Activated naive CD4-positive, alpha-beta T cell treated with anti-CD3 and anti-CD28 coated beads for 36 hours (primary cell): ENCODE data around the gene TMEM235. TPM values are rescaled to one million over a fixed set of nuclear protein-coding genes. Genes with fewer than 3 reads are reported as not detected.

Experiments
- CTCF ChIA-PET: fragments of 350-600 bp; sonication (Branson Sonifier 250); formaldehyde crosslinking; loops from one replicate; lab custom pipeline; 2021; ENCODE audit warnings: antibody characterized with exemption; lab: Charles Lee
- DNase-seq: peaks from one replicate; pipeline ENCODE4 v3.0.0-alpha.2; 2020
- H3K27ac Mint-ChIP-seq: one replicate; pipeline ENCODE4 v1.8.0; 2021; ENCODE audit warnings: mild to moderate bottlenecking, mixed read lengths
- H3K27me3 Mint-ChIP-seq: one replicate; pipeline ENCODE4 v1.8.0; 2021; ENCODE audit warnings: low read depth, mixed read lengths
- H3K36me3 Mint-ChIP-seq: one replicate; pipeline ENCODE4 v1.8.0; 2021; ENCODE audit warnings: low read depth, mixed read lengths
- H3K4me1 Mint-ChIP-seq: one replicate; pipeline ENCODE4 v1.8.0; 2021; ENCODE audit warnings: low read depth, mixed read lengths
- H3K4me3 Mint-ChIP-seq: one replicate; pipeline ENCODE4 v1.8.0; 2021; ENCODE audit warnings: mild to moderate bottlenecking, moderate library complexity, mixed read lengths
- H3K9me3 Mint-ChIP-seq: one replicate; pipeline ENCODE4 v1.8.0; 2021; ENCODE audit warnings: mixed read lengths
- intact Hi-C: fragments of 100-400 bp; cut with micrococcal nuclease; formaldehyde crosslinking; loops from one replicate; pipeline ENCODE4 v1.15.1; 2023
- total RNA-seq, 2 experiments: library from RNA; stranded (reverse); gene quantifications; one replicate each; pipeline ENCODE4 v1.2.3, GENCODE V29; 2021

The TMEM235 gene
- total RNA-seq, 2 experiments from 2014 or later: not detected

GRCh38 chr17:78253946-78254672, 22.7 kb downstream of the TMEM235 start:
- peak; percentile 88 for DNase-seq
- H3K4me1 Mint-ChIP-seq: peaks cover 54% of the 10 kb centered on the region
- H3K27ac Mint-ChIP-seq: peak overlapping the region; percentile 75
- intact Hi-C loops: loop anchor here (2.0 to 5.0 kb wide), 3 partner anchors 39 to 588 kb away; partner anchors contain the start of genes BIRC5 and USP36
- peak overlapping the region; percentile 75 for H3K4me3 Mint-ChIP-seq
- CTCF ChIA-PET: interaction anchor here (0.5 to 1.0 kb wide), 3 partner anchors 22 to 282 kb away, joined by 3 to 7 read pairs (median 4); no protein-coding TSS in a partner anchor
- H3K27me3 Mint-ChIP-seq: no peaks in the 10 kb centered on the region
- peaks cover 2% of the 10 kb centered on the region for H3K9me3 Mint-ChIP-seq
- no peaks in the 10 kb centered on the region for H3K36me3 Mint-ChIP-seq

- Mint-ChIP-seq H3K9me3 (peaks cover 2% of the 10 kb centered on the region), H3K4me1 (peaks cover 61% of the 10 kb centered on the region), H3K27me3 (no peaks in the 10 kb centered on the region), H3K36me3 (peaks cover 5% of the 10 kb centered on the region), H3K27ac (no peak overlapping the region), H3K4me3 (peak overlapping the region; percentile 33)
- DNase-seq: no peak
- intact Hi-C loops: loop anchor here (2.0 kb wide), 1 partner anchor 40 kb away; the partner anchor contains the start of gene BIRC5
- CTCF ChIA-PET: interaction anchor here (0.5 to 1.2 kb wide), 8 partner anchors 21 to 557 kb away, joined by 3 to 7 read pairs (median 4); no protein-coding TSS in a partner anchor
Measured at GRCh38 chr17:78255029-78255656, 23.7 kb downstream of the TMEM235 start.

- CTCF ChIA-PET: interaction anchor here (0.6 to 1.0 kb wide), 4 partner anchors 26 to 167 kb away, joined by 3 to 4 read pairs (median 3); no protein-coding TSS in a partner anchor
- Mint-ChIP-seq H3K9me3 (peaks cover 2% of the 10 kb centered on the region), H3K27me3 (no peaks in the 10 kb centered on the region), H3K36me3 (peaks cover 8% of the 10 kb centered on the region), H3K27ac (peak overlapping the region; percentile 46), H3K4me1 (peaks cover 62% of the 10 kb centered on the region), H3K4me3 (no peak overlapping the region)
- intact Hi-C loops: loop anchor here (2.0 kb wide), 1 partner anchor 41 kb away; the partner anchor contains the start of gene BIRC5
- no peak for DNase-seq
Measured at GRCh38 chr17:78255953-78256706, 24.7 kb downstream of the TMEM235 start.

GRCh38 chr17:78256707-78257591, 25.5 kb downstream of the TMEM235 start:
- CTCF ChIA-PET: interaction anchor here (0.6 to 0.8 kb wide), 3 partner anchors 57 to 104 kb away, joined by 3 read pairs; no protein-coding TSS in a partner anchor
- Mint-ChIP-seq H3K4me1 (peaks cover 59% of the 10 kb centered on the region), H3K36me3 (peaks cover 8% of the 10 kb centered on the region), H3K4me3 (no peak overlapping the region), H3K27ac (peak overlapping the region; percentile 41), H3K27me3 (no peaks in the 10 kb centered on the region), H3K9me3 (peaks cover 2% of the 10 kb centered on the region)
- DNase-seq: no peak
- intact Hi-C loops: loop anchor here (1.0 kb wide), 1 partner anchor 103 kb away; the partner anchor contains the start of gene SOCS3

- peaks cover 2% of the 10 kb centered on the region for H3K9me3 Mint-ChIP-seq
- intact Hi-C loops: loop anchor here (1.0 to 2.0 kb wide), 6 partner anchors 15 to 157 kb away; partner anchors contain the start of genes SOCS3 and TMC8
- CTCF ChIA-PET: interaction anchor here (0.7 kb wide), 1 partner anchor 56 kb away, joined by 3 read pairs; no protein-coding TSS in a partner anchor
- peaks cover 8% of the 10 kb centered on the region for H3K36me3 Mint-ChIP-seq
- no peaks in the 10 kb centered on the region for H3K27me3 Mint-ChIP-seq
- peak overlapping the region; percentile 81 for H3K4me3 Mint-ChIP-seq
- peak; percentile 83 for DNase-seq
- peak overlapping the region; percentile 88 for H3K27ac Mint-ChIP-seq
- H3K4me1 Mint-ChIP-seq: peaks cover 57% of the 10 kb centered on the region
Measured at GRCh38 chr17:78257810-78258322, 26.4 kb downstream of the TMEM235 start.

- H3K27me3 Mint-ChIP-seq: no peaks in the 10 kb centered on the region
- peaks cover 2% of the 10 kb centered on the region for H3K9me3 Mint-ChIP-seq
- intact Hi-C loops: loop anchor here (1.0 to 2.0 kb wide), 5 partner anchors 14 to 156 kb away; partner anchors contain the start of gene TMC8
- peak; percentile 95 for DNase-seq
- peaks cover 59% of the 10 kb centered on the region for H3K4me1 Mint-ChIP-seq
- peak overlapping the region; percentile 88 for H3K27ac Mint-ChIP-seq
- CTCF ChIA-PET: interaction anchor here (0.8 to 1.3 kb wide), 2 partner anchors 8 to 10 kb away, joined by 3 read pairs; no protein-coding TSS in a partner anchor
- peak overlapping the region; percentile 81 for H3K4me3 Mint-ChIP-seq
- peaks cover 8% of the 10 kb centered on the region for H3K36me3 Mint-ChIP-seq
Measured at GRCh38 chr17:78258323-78259191, 27.1 kb downstream of the TMEM235 start.

GRCh38 chr17:78259192-78259554, 27.7 kb downstream of the TMEM235 start:
- intact Hi-C loops: loop anchor here (2.0 kb wide), 4 partner anchors 14 to 156 kb away; partner anchors contain the start of gene TMC8
- Mint-ChIP-seq H3K27ac (peak overlapping the region; percentile 88), H3K4me1 (peaks cover 63% of the 10 kb centered on the region), H3K27me3 (no peaks in the 10 kb centered on the region), H3K9me3 (peaks cover 2% of the 10 kb centered on the region), H3K4me3 (peak overlapping the region; percentile 81), H3K36me3 (peaks cover 8% of the 10 kb centered on the region)
- CTCF ChIA-PET: interaction anchor here (0.8 to 1.3 kb wide), 2 partner anchors 9 to 10 kb away, joined by 3 read pairs; no protein-coding TSS in a partner anchor
- peak; percentile 31 for DNase-seq

GRCh38 chr17:78263063-78263735, 31.8 kb downstream of the TMEM235 start:
- Mint-ChIP-seq H3K4me3 (peak overlapping the region; percentile 51), H3K9me3 (no peaks in the 10 kb centered on the region), H3K27ac (peak overlapping the region; percentile 81), H3K36me3 (peaks cover 8% of the 10 kb centered on the region), H3K27me3 (no peaks in the 10 kb centered on the region), H3K4me1 (peaks cover 44% of the 10 kb centered on the region)
- peak; percentile 65 for DNase-seq
- CTCF ChIA-PET: interaction anchor here (0.6 to 2.6 kb wide), 4 partner anchors 12 to 199 kb away, joined by 3 to 21 read pairs (median 4); no protein-coding TSS in a partner anchor
- intact Hi-C loops: no loop called here

- CTCF ChIA-PET: interaction anchor here (2.6 kb wide), 1 partner anchor 13 kb away, joined by 21 read pairs; no protein-coding TSS in a partner anchor
- peak overlapping the region; percentile 81 for H3K27ac Mint-ChIP-seq
Measured at GRCh38 chr17:78263736-78264340, 32.4 kb downstream of the TMEM235 start.

More at GRCh38 chr17:78263736-78264340, 32.4 kb downstream of the TMEM235 start:
- H3K36me3 Mint-ChIP-seq: peaks cover 8% of the 10 kb centered on the region
- DNase-seq: no peak
- no peak overlapping the region for H3K4me3 Mint-ChIP-seq
- peaks cover 43% of the 10 kb centered on the region for H3K4me1 Mint-ChIP-seq
- intact Hi-C loops: no loop called here
- no peaks in the 10 kb centered on the region for H3K27me3 Mint-ChIP-seq
- H3K9me3 Mint-ChIP-seq: no peaks in the 10 kb centered on the region
